Suprapubic skin (tissue), 4 donors: ENCODE measurements around the gene NAPB. TPM values are rescaled to one million over a fixed set of nuclear protein-coding genes. Genes with fewer than 3 reads are reported as not detected.

Experiments used
- DNase-seq, 2 donors: peaks; one replicate each; pipeline ENCODE4 v3.0.0-alpha.2; 2019; ENCODE audit warnings: low spot score in 2 of 2
- H3K27ac ChIP-seq: fragments of 200-600 bp; sonication (generic); one replicate; pipeline ENCODE4 v1.5.1; 2019
- H3K27me3 ChIP-seq: fragments of 200-600 bp; sonication (generic); one replicate; pipeline ENCODE4 v1.5.1; 2019
- H3K36me3 ChIP-seq: fragments of 200-600 bp; sonication (generic); one replicate; pipeline ENCODE4 v1.5.1; 2019
- H3K4me1 ChIP-seq: fragments of 200-600 bp; sonication (generic); one replicate; pipeline ENCODE4 v1.5.1; 2019
- H3K4me3 ChIP-seq: fragments of 200-600 bp; sonication (generic); one replicate; pipeline ENCODE4 v1.5.1; 2019; ENCODE audit warnings: mild to moderate bottlenecking
- H3K9me3 ChIP-seq: fragments of 200-600 bp; sonication (generic); one replicate; pipeline ENCODE4 v1.5.1; 2019
- CTCF ChIP-seq, 2 donors: fragments of 200-600 bp in 1 of 2; fragments of 450-650 bp in 1 of 2; sonication (generic) in 1 of 2; IDR thresholded peaks; one replicate each; pipeline ENCODE4 v1.5.1; 2016 to 2019; ENCODE audit warnings: antibody characterized with exemption in 2 of 2, mild to moderate bottlenecking in 1 of 2, moderate library complexity in 1 of 2
- EP300 ChIP-seq: sonication (generic); formaldehyde crosslinking; IDR thresholded peaks from one replicate; pipeline ENCODE4 v1.6.1; 2017; ENCODE audit warnings: antibody characterized with exemption
- POLR2A ChIP-seq, 2 donors: fragments of 450-650 bp; IDR thresholded peaks; one replicate each; pipeline ENCODE4 v1.6.1; 2017; ENCODE audit warnings: antibody characterized with exemption in 2 of 2, mild to moderate bottlenecking in 2 of 2, moderate library complexity in 2 of 2
- POLR2AphosphoS5 ChIP-seq, 3 donors: sonication (generic); formaldehyde crosslinking; IDR thresholded peaks; one replicate each; pipeline ENCODE4 v1.6.1; 2017; ENCODE audit warnings: antibody characterized with exemption in 3 of 3
- WGBS: methylation state at CpG from one replicate; pipeline ENCODE4 v1.1.5; 2018; 5-methylcytosine and 5-hydroxymethylcytosine counted together
- total RNA-seq, 4 donors: library from RNA; depleted of rRNA; stranded (reverse); fragments of >200 nt; gene quantifications; one replicate each; pipeline ENCODE4 v1.1.0, GENCODE V29; 2016

Gene NAPB
- total RNA-seq, 4 donors from 2014 or later: 6.6 to 21.6 (median 8.9) TPM

GRCh38 chr20:23331450-23332350, 89.6 kb downstream of the NAPB start:
- no peak for DNase-seq
- WGBS: 67% methylated on average over 8 of the region's 8 CpGs
- H3K36me3 ChIP-seq: no peaks in the 10 kb centered on the region
- TF ChIP-seq POLR2AphosphoS5 (IDR thresholded peaks at IDR 0.05) (no peak), POLR2A (IDR thresholded peaks at IDR 0.05) (no peak), EP300 (no peak), CTCF (IDR thresholded peaks at IDR 0.05) (no peak)
- peaks cover 3% of the 10 kb centered on the region for H3K9me3 ChIP-seq
- H3K4me1 ChIP-seq: no peaks in the 10 kb centered on the region
- no peaks in the 10 kb centered on the region for H3K27me3 ChIP-seq
- no peak overlapping the region for H3K27ac ChIP-seq
- no peak overlapping the region for H3K4me3 ChIP-seq

- TF ChIP-seq POLR2A (IDR thresholded peaks at IDR 0.05): no peak
- no peak for TF ChIP-seq POLR2AphosphoS5 (IDR thresholded peaks at IDR 0.05)
- no peak for TF ChIP-seq EP300
- TF ChIP-seq CTCF (IDR thresholded peaks at IDR 0.05): no peak
- no peak for DNase-seq
- Histone ChIP-seq H3K27me3 (no peaks in the 10 kb centered on the region), H3K36me3 (no peaks in the 10 kb centered on the region), H3K4me1 (no peaks in the 10 kb centered on the region), H3K4me3 (no peak overlapping the region), H3K9me3 (peaks cover 3% of the 10 kb centered on the region), H3K27ac (no peak overlapping the region)
- WGBS: 95% methylated on average over 10 of the region's 15 CpGs
These were observed 93.5 kb downstream of the NAPB start for GRCh38 chr20:23327617-23328333.

- Histone ChIP-seq H3K4me1 (no peaks in the 10 kb centered on the region), H3K9me3 (peaks cover 3% of the 10 kb centered on the region), H3K4me3 (no peak overlapping the region), H3K27ac (no peak overlapping the region), H3K27me3 (no peaks in the 10 kb centered on the region), H3K36me3 (no peaks in the 10 kb centered on the region)
- no peak for DNase-seq
- no peak for TF ChIP-seq EP300
- no peak for TF ChIP-seq POLR2A (IDR thresholded peaks at IDR 0.05)
- TF ChIP-seq CTCF (IDR thresholded peaks at IDR 0.05): no peak
- no peak for TF ChIP-seq POLR2AphosphoS5 (IDR thresholded peaks at IDR 0.05)
- 60% methylated on average over 1 of the region's 8 CpGs for WGBS
These were observed 94.5 kb downstream of the NAPB start for GRCh38 chr20:23326774-23327173.

- Histone ChIP-seq H3K4me3 (no peak overlapping the region), H3K4me1 (no peaks in the 10 kb centered on the region), H3K27ac (no peak overlapping the region), H3K36me3 (no peaks in the 10 kb centered on the region), H3K9me3 (no peaks in the 10 kb centered on the region), H3K27me3 (no peaks in the 10 kb centered on the region)
- WGBS: 85% methylated on average over 3 of the region's 3 CpGs
- no peak for DNase-seq
- TF ChIP-seq POLR2A (IDR thresholded peaks at IDR 0.05) (no peak), CTCF (IDR thresholded peaks at IDR 0.05) (no peak), EP300 (no peak), POLR2AphosphoS5 (IDR thresholded peaks at IDR 0.05) (no peak)
These were observed 96.2 kb downstream of the NAPB start for GRCh38 chr20:23325107-23325506.

Other genes with a start within 250 kb of the NAPB start
- gene NXT1, start 70.7 kb downstream of the NAPB start, total RNA-seq: 10 to 100 TPM; 18.3 to 64.5 (median 43.9) TPM
- 10 to 100 TPM; 11.1 to 19.1 (median 15.2) TPM for gene GZF1, start 59.3 kb downstream of the NAPB start, total RNA-seq
- gene CSTL1, start 18.2 kb upstream of the NAPB start, total RNA-seq: not detected
- gene CST11, start 31.4 kb upstream of the NAPB start, total RNA-seq: not detected
- gene CST8, start 69.6 kb upstream of the NAPB start, total RNA-seq: not detected
- gene CST9L, start 147.0 kb upstream of the NAPB start, total RNA-seq: not detected
- not detected for gene CST9, start 184.4 kb upstream of the NAPB start, total RNA-seq
- gene CST3, start 216.5 kb upstream of the NAPB start, total RNA-seq: 100 to 1,000 TPM; 258 to 476 (median 386) TPM